ENCODE data around the gene MYEOV. TPM values are rescaled to one million over a fixed set of nuclear protein-coding genes. Genes with fewer than 3 reads are reported as not detected.
A peak's percentile ranks its signal among the peaks of the same experiment; 100 is the strongest.

The MYEOV gene
- total and polyA plus RNA-seq, 9 of the 15 experiments (the other 6 are each of a cell fraction or from before 2014, with no cell fraction given): 10.2 to 133 (median 32.2) TPM

DNA sequence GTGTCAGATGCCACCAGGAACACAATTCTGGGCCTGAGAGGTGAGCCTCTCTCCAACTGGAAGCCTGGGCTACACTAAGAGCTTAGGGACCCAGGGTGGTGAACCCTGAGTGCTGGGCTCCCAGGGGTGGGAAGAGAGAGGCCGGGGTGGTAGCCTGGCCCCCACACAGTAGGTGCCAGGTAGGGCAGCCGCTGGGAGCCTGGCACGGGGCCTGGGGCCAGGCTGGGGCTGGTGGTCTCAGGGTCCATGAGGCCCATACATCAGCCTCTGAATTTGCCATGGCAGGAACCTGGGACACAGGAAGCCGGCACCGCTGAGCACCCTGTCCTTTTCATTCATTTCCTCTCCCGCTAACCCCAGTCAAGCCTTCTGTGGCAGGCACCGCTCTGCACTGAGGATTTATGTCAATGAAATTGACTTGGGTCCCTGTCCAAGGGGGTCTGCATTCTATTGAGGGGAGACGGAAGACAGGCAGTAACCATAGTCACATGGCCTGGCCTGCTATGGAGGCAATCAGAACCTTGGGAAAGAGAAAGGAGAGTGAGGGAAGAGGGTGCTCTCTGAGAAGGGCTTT is 8.6 kb downstream of the MYEOV start:
- ChIA-PET CTCF (ENCODE audit: low intra/inter-chr PET ratio) (no interaction called here), POLR2A (interaction anchor here (1.0 kb wide), 1 partner anchor 10 kb away, joined by 3 read pairs; no protein-coding TSS in a partner anchor)
- Histone ChIP-seq H3K4me2 (ENCODE audit: insufficient read depth, low read length) (no peak overlapping the region), H2AFZ (ENCODE audit: low read depth, low read length) (no peak overlapping the region), H4K20me1 (replicated peaks; ENCODE audit: control insufficient read depth, insufficient read depth, low read length) (0 out of 2 replicates have a peak, but pooled peaks cover under 1% of the 10 kb centered on the region), H3K27ac (ENCODE audit: extremely low read depth, low read depth, low read length) (peak overlapping the region; percentile 71; the same call in 2 of the 3 replicates), H3K36me3 (ENCODE audit: control insufficient read depth, insufficient read depth, low read length) (peaks cover 4% of the 10 kb centered on the region), H3K79me2 (ENCODE audit: control insufficient read depth, insufficient read depth, low read length) (peaks cover 69% of the 10 kb centered on the region), H3K9me1 (ENCODE audit: control insufficient read depth, insufficient read depth, low read length) (peaks cover 3% of the 10 kb centered on the region), H3K9ac (ENCODE audit: insufficient read depth in 1 of 2, low read depth in 2 of 2, low read length in 2 of 2) (peak overlapping the region; percentile 48 to 87; a peak in 3 of 4 replicates), H3K9me3 (replicated peaks; ENCODE audit: control insufficient read depth, insufficient read depth, low read depth, low read length) (no peaks in the 10 kb centered on the region), H3K4me3 (no peak overlapping the region), H3K27me3 (ENCODE audit: control insufficient read depth in 2 of 2, insufficient read depth in 2 of 2, low read length in 2 of 2) (no peaks in the 10 kb centered on the region), H3K4me1 (replicated peaks in 1 of 2; ENCODE audit: control insufficient read depth in 2 of 2, insufficient read depth in 2 of 2, low read length in 2 of 2) (peaks cover 53% of the 10 kb centered on the region in 2 experiments)
- BruUV-seq (replicated peaks): no TSS peak
- intact Hi-C loops (cut with micrococcal nuclease) (no loop called here), in situ Hi-C loops (cut with MboI) (no loop called here)
- FAIRE-seq (no peak), ATAC-seq (no peak), DNase-seq (ENCODE audit: extremely low read depth in 1 of 4, low spot score in 3 of 4) (no peak)
- WGBS (ENCODE audit: insufficient coverage, low coverage, missing lambda C conversion rate): 81% methylated on average over 8 of the region's 8 CpGs
- TF ChIP-seq ZBTB7A (IDR thresholded peaks at IDR 0.05; ENCODE audit: borderline replicate concordance, control insufficient read depth, low read depth, low read length): peak; percentile 1; the same call in 1 of the 2 replicates
- TF ChIP-seq, protein P1, sequence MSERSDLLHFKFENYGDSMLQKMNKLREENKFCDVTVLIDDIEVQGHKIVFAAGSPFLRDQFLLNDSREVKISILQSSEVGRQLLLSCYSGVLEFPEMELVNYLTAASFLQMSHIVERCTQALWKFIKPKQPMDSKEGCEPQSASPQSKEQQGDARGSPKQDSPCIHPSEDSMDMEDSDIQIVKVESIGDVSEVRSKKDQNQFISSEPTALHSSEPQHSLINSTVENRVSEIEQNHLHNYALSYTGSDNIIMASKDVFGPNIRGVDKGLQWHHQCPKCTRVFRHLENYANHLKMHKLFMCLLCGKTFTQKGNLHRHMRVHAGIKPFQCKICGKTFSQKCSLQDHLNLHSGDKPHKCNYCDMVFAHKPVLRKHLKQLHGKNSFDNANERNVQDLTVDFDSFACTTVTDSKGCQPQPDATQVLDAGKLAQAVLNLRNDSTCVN (CRISPR knock-in tag; IDR thresholded peaks at IDR 0.05): no peak
- TF ChIP-seq, protein P2, sequence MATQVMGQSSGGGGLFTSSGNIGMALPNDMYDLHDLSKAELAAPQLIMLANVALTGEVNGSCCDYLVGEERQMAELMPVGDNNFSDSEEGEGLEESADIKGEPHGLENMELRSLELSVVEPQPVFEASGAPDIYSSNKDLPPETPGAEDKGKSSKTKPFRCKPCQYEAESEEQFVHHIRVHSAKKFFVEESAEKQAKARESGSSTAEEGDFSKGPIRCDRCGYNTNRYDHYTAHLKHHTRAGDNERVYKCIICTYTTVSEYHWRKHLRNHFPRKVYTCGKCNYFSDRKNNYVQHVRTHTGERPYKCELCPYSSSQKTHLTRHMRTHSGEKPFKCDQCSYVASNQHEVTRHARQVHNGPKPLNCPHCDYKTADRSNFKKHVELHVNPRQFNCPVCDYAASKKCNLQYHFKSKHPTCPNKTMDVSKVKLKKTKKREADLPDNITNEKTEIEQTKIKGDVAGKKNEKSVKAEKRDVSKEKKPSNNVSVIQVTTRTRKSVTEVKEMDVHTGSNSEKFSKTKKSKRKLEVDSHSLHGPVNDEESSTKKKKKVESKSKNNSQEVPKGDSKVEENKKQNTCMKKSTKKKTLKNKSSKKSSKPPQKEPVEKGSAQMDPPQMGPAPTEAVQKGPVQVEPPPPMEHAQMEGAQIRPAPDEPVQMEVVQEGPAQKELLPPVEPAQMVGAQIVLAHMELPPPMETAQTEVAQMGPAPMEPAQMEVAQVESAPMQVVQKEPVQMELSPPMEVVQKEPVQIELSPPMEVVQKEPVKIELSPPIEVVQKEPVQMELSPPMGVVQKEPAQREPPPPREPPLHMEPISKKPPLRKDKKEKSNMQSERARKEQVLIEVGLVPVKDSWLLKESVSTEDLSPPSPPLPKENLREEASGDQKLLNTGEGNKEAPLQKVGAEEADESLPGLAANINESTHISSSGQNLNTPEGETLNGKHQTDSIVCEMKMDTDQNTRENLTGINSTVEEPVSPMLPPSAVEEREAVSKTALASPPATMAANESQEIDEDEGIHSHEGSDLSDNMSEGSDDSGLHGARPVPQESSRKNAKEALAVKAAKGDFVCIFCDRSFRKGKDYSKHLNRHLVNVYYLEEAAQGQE (IDR thresholded peaks at IDR 0.05; ENCODE audit: borderline replicate concordance): no peak
- TF ChIP-seq, protein P2 (CRISPR knock-in tag; IDR thresholded peaks at IDR 0.05; ENCODE audit: low read depth): no peak
- no peak for TF ChIP-seq NCOA4 (IDR thresholded peaks at IDR 0.05; ENCODE audit: partially characterized antibody)
- no peak for TF ChIP-seq RFX5 (IDR thresholded peaks at IDR 0.05; ENCODE audit: low read depth, low read length)
- TF ChIP-seq ZNF41 (CRISPR knock-in tag; conservative IDR thresholded peaks at IDR 0.05): no peak

Data from K562 (cell line).